MM.1S (cell line): Measurements from ENCODE around the gene PDE10A.

Experiments used
- DNase-seq: peaks from one replicate; pipeline ENCODE4 v3.0.0-alpha.2; 2015
- H2AFZ ChIP-seq: fragments of 300-600 bp; sonication (generic); 2 replicates; pipeline ENCODE4 v1.6.0; 2016; ENCODE audit warnings: antibody characterized with exemption, low read length
- H3F3A ChIP-seq: fragments of 300-600 bp; sonication (generic); 2 replicates; pipeline ENCODE4 v1.6.1; 2016; ENCODE audit warnings: mild to moderate bottlenecking, antibody characterized with exemption, low read length, moderate library complexity, mixed read lengths; ENCODE audit not compliant: insufficient read depth
- H3K27ac ChIP-seq: fragments of 300-600 bp; sonication (generic); 2 replicates; pipeline ENCODE4 v1.5.1; 2016; ENCODE audit warnings: mild to moderate bottlenecking, low read length
- H3K27me3 ChIP-seq: fragments of 300-600 bp; sonication (generic); replicated peaks from 2 replicates; pipeline ENCODE4 v1.6.0; 2016; ENCODE audit warnings: low read length; ENCODE audit not compliant: insufficient read depth
- H3K36me3 ChIP-seq: fragments of 300-600 bp; sonication (generic); replicated peaks from 2 replicates; pipeline ENCODE4 v1.6.1; 2016; ENCODE audit warnings: mild to moderate bottlenecking, low read length, mixed read lengths; ENCODE audit not compliant: insufficient read depth
- H3K4me1 ChIP-seq: fragments of 300-600 bp; sonication (generic); 2 replicates; pipeline ENCODE4 v1.6.1; 2016; ENCODE audit warnings: low read length, mixed read lengths
- H3K4me2 ChIP-seq: fragments of 300-600 bp; sonication (generic); 2 replicates; pipeline ENCODE4 v1.6.0; 2016; ENCODE audit warnings: low read depth, low read length
- H3K4me3 ChIP-seq: fragments of 300-600 bp; sonication (generic); 2 replicates; pipeline ENCODE4 v1.5.1; 2016; ENCODE audit warnings: low read length, mixed read lengths
- H3K79me2 ChIP-seq: fragments of 300-600 bp; sonication (generic); 2 replicates; pipeline ENCODE4 v1.6.1; 2016; ENCODE audit warnings: mixed run types, low read length, mixed read lengths
- H3K9ac ChIP-seq: fragments of 300-600 bp; sonication (generic); 2 replicates; pipeline ENCODE4 v1.6.1; 2016; ENCODE audit warnings: low read length, mixed read lengths
- H3K9me2 ChIP-seq: fragments of 300-600 bp; sonication (generic); replicated peaks from 2 replicates; pipeline ENCODE4 v1.6.1; 2016; ENCODE audit warnings: mild to moderate bottlenecking, low read length, mixed read lengths; ENCODE audit not compliant: insufficient read depth
- H3K9me3 ChIP-seq: fragments of 300-600 bp; sonication (generic); replicated peaks from 2 replicates; pipeline ENCODE4 v1.6.1; 2016; ENCODE audit warnings: mild to moderate bottlenecking, low read length, mixed read lengths; ENCODE audit not compliant: insufficient read depth
- H4K20me1 ChIP-seq: fragments of 300-600 bp; sonication (generic); 2 replicates; pipeline ENCODE4 v1.6.1; 2016; ENCODE audit warnings: mild to moderate bottlenecking, low read length, moderate library complexity, mixed read lengths; ENCODE audit not compliant: insufficient read depth
- CTCF ChIP-seq: fragments of 300-600 bp; sonication (generic); IDR thresholded peaks from 2 replicates; pipeline ENCODE4 v1.5.1; 2016; ENCODE audit warnings: antibody characterized with exemption, low read length, mixed read lengths
- EZH2 ChIP-seq: fragments of 300-600 bp; sonication (generic); optimal IDR thresholded peaks from 2 replicates; pipeline ENCODE3; 2017; ENCODE audit warnings: low read depth, mild to moderate bottlenecking, antibody characterized with exemption, low read length, mixed read lengths
- EZH2phosphoT487 ChIP-seq: fragments of 300-600 bp; sonication (generic); IDR thresholded peaks from 2 replicates; pipeline ENCODE4 v1.6.1; 2018; ENCODE audit warnings: antibody characterized with exemption, low read length

PDE10A gene

GRCh38 chr6:165552248-165552736, 110.7 kb downstream of the PDE10A start:
- H2AFZ ChIP-seq, result no peak overlapping the region
- DNase-seq, result no peak
- H3K79me2 ChIP-seq, result no peaks in the 10 kb centered on the region
- H4K20me1 ChIP-seq, result no peaks in the 10 kb centered on the region
- TF ChIP-seq EZH2 (no peak), CTCF (no peak), EZH2phosphoT487 (no peak)
- H3K27me3 ChIP-seq, result no peaks in the 10 kb centered on the region
- H3K36me3 ChIP-seq, result no peaks in the 10 kb centered on the region
- H3F3A ChIP-seq, result no peaks in the 10 kb centered on the region
- no peaks in the 10 kb centered on the region for H3K4me1 ChIP-seq
- no peak overlapping the region for H3K4me3 ChIP-seq
- H3K27ac ChIP-seq, result no peak overlapping the region
- H3K4me2 ChIP-seq, result no peak overlapping the region
- H3K9me3 ChIP-seq, result no peaks in the 10 kb centered on the region
- no peak overlapping the region for H3K9ac ChIP-seq
- H3K9me2 ChIP-seq, result no peaks in the 10 kb centered on the region

- Histone ChIP-seq H3K4me2 (no peak overlapping the region), H3K79me2 (no peaks in the 10 kb centered on the region)
Observed at GRCh38 chr6:165551828-165552227, 111.2 kb downstream of the PDE10A start.

GRCh38 chr6:165548450-165548849, 114.6 kb downstream of the PDE10A start:
- H3K9me3 ChIP-seq, result no peaks in the 10 kb centered on the region
- no peaks in the 10 kb centered on the region for H3K4me1 ChIP-seq
- H3K9ac ChIP-seq, result no peak overlapping the region
- no peaks in the 10 kb centered on the region for H3K36me3 ChIP-seq
- no peaks in the 10 kb centered on the region for H3K27me3 ChIP-seq
- no peak overlapping the region for H2AFZ ChIP-seq
- no peaks in the 10 kb centered on the region for H3F3A ChIP-seq
- no peaks in the 10 kb centered on the region for H3K9me2 ChIP-seq
- no peak overlapping the region for H3K27ac ChIP-seq
- no peaks in the 10 kb centered on the region for H3K79me2 ChIP-seq
- H3K4me2 ChIP-seq, result no peak overlapping the region
- H3K4me3 ChIP-seq, result no peak overlapping the region
- no peaks in the 10 kb centered on the region for H4K20me1 ChIP-seq
- TF ChIP-seq EZH2 (no peak), CTCF (no peak), EZH2phosphoT487 (no peak)
- DNase-seq, result no peak

More at GRCh38 chr6:165551828-165552227, 111.2 kb downstream of the PDE10A start:
- Histone ChIP-seq H3F3A (no peaks in the 10 kb centered on the region), H3K4me1 (no peaks in the 10 kb centered on the region), H4K20me1 (no peaks in the 10 kb centered on the region), H3K27me3 (no peaks in the 10 kb centered on the region), H3K36me3 (no peaks in the 10 kb centered on the region), H3K4me3 (no peak overlapping the region), H3K9me2 (no peaks in the 10 kb centered on the region), H3K27ac (no peak overlapping the region), H2AFZ (no peak overlapping the region), H3K9ac (no peak overlapping the region), H3K9me3 (no peaks in the 10 kb centered on the region)
- TF ChIP-seq EZH2phosphoT487 (no peak), EZH2 (no peak), CTCF (no peak)
- DNase-seq, result no peak
